ENCODE data around the gene PRND.
"Not testable (repeated sequence)": the region's sequence is repeated elsewhere in the genome, so short reads cannot be mapped to it uniquely, and the experiment has no call there.

Gene PRND

DNA sequence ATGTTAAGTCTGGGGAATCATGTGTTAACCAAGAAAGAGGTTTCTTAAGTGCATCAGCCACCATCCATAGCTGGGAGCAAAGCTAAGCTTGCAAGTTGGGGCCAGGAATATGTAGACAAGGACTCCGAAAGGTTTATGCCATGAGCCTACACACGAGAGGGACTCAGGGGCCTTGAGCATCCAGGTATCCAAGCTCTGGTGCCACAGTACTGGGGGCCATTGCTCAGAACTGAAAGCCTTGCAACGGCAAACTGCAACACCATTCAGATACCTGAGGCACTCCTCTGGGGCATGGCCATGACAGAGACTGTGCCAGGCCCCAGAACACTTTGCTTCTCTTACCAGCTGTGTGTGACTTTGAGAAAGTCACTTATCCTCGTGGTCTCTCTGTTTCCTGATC is 27.6 kb downstream of the PRND start:
- TF ChIP-seq CTCF (IDR thresholded peaks at IDR 0.05; ENCODE audit: insufficient read depth, low read depth, low read length, missing control alignments), result no peak
- no peak overlapping the region for H3K4me3 ChIP-seq (ENCODE audit: low read length)
- no peak for DNase-seq (ENCODE audit: low read depth)

DNA sequence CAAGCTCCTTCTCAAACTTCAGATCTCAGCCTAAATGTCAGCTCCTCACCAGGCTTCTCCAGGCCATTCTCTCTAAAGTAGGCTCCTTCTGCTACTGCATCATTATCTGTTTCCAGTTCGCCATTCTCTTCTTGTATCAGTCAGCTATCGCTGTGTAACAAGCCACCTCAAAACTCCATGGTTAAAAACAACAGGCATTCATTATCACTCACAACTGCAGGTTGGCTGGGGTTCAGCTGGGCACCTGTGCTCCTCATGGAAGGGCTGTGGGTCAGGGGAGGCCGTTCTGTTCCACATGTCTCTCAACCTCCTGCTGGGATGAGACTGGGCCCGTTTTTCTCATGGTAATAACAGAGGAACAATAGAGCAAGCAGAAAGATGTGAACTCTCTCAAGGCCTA is 28.7 kb downstream of the PRND start:
- H3K4me3 ChIP-seq (ENCODE audit: low read length), result no peak overlapping the region
- no peak for TF ChIP-seq CTCF (IDR thresholded peaks at IDR 0.05; ENCODE audit: insufficient read depth, low read depth, low read length, missing control alignments)
- no peak for DNase-seq (ENCODE audit: low read depth)

DNA sequence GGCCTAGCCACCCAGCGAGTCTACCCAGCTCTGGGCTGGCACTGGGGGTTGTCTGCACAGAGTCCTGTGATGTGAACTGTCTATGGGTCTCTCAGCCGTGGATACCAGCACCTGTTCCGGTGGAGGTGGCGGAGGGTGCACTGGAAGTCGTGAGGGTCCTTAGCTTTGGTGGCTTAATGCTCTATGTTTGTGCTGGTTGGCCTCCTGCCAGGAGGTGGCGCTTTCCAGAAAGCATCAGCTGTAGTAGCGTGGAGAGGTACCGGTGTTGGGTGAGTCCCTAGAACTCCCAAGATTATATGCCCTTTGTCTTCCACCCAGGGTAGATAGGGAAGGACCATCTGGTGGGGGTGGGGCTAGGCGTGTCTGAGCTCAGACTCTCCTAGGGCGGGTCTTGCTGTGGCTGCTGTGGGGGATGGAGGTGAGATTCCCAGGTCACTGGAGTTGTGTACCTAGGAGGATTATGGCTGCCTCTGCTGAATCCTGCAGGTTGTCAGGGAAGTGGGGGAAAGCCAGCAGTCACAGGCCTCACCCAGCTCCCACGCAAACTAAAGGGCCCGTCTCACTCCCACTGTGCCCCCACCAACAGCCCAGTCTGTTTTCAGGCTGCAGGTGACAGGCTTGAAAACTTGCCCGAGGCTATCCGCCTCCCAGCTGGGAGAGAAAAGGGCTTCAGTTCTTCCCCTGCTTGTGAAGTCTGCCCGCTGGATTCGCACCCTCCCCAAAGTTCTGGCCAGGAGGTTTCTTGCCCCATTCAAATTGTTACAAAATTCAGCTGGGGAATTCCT is 37.6 kb downstream of the PRND start:
- not testable (repeated sequence) for H3K4me3 ChIP-seq (ENCODE audit: low read length); DNase-seq (ENCODE audit: low read depth)
- TF ChIP-seq CTCF (IDR thresholded peaks at IDR 0.05; ENCODE audit: insufficient read depth, low read depth, low read length, missing control alignments), result peak; percentile 25

- TF ChIP-seq CTCF (IDR thresholded peaks at IDR 0.05; ENCODE audit: insufficient read depth, low read depth, low read length, missing control alignments), result no peak
- DNase-seq (ENCODE audit: low read depth), result no peak
- no peak overlapping the region for H3K4me3 ChIP-seq (ENCODE audit: low read length)
Measured at GRCh38 chr20:4763261-4763660, 41.6 kb downstream of the PRND start.

DNA sequence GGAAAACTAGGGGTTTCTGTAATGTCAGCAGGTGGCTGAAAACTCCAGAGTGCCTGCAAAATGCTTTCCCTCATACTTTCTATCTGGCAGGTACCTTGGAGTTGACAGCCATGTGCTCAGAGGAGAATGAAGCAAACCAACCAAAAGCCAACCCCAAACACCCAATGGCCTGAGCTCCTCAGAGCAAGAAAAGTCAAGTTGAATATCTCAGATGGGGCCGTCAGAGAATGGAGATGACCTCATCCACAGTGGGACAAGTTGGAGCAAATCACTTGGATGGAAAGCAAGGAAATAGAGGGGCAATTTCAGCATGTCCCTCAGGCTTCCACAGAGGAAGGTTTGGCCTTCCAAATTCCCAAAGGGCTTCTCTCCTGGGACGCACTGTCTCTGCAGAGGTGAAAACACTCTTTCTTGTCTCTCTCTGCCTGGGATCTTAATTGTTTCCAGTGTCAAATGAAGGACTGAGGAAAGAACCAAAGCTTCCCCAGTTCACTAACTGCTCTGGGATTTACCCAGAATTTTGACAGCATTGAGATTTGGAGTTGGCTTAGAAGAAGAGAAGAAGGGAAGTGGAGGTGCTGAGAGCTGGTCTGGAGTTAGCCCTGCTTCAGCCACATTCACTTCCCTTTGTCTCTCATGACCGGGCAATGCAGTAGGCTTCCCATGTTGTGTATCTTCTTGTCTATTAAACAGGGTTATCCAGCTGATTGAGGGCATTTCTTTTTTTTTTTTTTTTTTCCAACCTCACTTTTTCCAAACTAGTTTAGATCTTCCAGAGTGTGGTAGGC is 42.2 kb downstream of the PRND start:
- DNase-seq (ENCODE audit: low read depth), result peak; percentile 65
- H3K4me3 ChIP-seq (ENCODE audit: low read length), result no peak overlapping the region

DNA sequence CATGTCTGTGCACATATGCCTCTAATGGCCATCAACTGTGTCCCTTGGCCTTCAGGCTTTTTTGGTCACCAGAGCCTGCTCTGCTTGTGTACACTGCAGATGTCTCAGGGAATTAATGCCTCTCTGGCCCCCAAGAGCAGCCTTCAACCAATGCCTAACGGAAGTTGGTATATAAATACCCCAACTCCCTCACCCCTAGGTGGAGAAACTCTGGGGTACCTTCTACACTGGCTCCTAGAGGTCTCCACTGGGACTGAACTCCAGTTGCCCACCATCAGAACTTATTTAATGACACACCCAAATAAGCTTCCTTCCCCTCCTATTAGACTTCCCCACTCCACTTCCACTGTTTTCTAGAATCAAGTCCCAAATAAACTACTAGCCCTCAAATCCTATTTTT is 43.1 kb downstream of the PRND start:
- no peak for TF ChIP-seq CTCF (IDR thresholded peaks at IDR 0.05; ENCODE audit: insufficient read depth, low read depth, low read length, missing control alignments)
- DNase-seq (ENCODE audit: low read depth), result no peak
- H3K4me3 ChIP-seq (ENCODE audit: low read length), result no peak overlapping the region

More for the DNA sequence above, 42.2 kb downstream of the PRND start:
- no peak for TF ChIP-seq CTCF (IDR thresholded peaks at IDR 0.05; ENCODE audit: insufficient read depth, low read depth, low read length, missing control alignments)

Measured in epithelial cell of esophagus (primary cell).